Endothelial cell (in vitro differentiated cells): ENCODE measurements around the gene UVRAG. TPM values are rescaled to one million over a fixed set of nuclear protein-coding genes. Genes with fewer than 3 reads are reported as not detected.

Experiments
- DNase-seq: peaks from one replicate; pipeline ENCODE4 v3.0.0; 2021; ENCODE audit warnings: low spot score
- H3K27ac Mint-ChIP-seq: one replicate; pipeline ENCODE4 v1.8.0; 2021; ENCODE audit warnings: mixed read lengths, inconsistent platforms; ENCODE audit not compliant: unreplicated experiment
- H3K27me3 Mint-ChIP-seq: one replicate; pipeline ENCODE4 v1.8.0; 2021; ENCODE audit warnings: mild to moderate bottlenecking, moderate library complexity, mixed read lengths, inconsistent platforms; ENCODE audit not compliant: unreplicated experiment
- H3K36me3 Mint-ChIP-seq: one replicate; pipeline ENCODE4 v1.8.0; 2021; ENCODE audit warnings: mild to moderate bottlenecking, low read depth, mixed read lengths, inconsistent platforms; ENCODE audit not compliant: unreplicated experiment
- H3K4me1 Mint-ChIP-seq: one replicate; pipeline ENCODE4 v1.8.0; 2021; ENCODE audit warnings: mild to moderate bottlenecking, mixed read lengths, inconsistent platforms; ENCODE audit not compliant: unreplicated experiment
- H3K4me3 Mint-ChIP-seq: one replicate; pipeline ENCODE4 v1.8.0; 2021; ENCODE audit warnings: mild to moderate bottlenecking, mixed read lengths, inconsistent platforms; ENCODE audit not compliant: unreplicated experiment
- H3K9me3 Mint-ChIP-seq: one replicate; pipeline ENCODE4 v1.8.0; 2021; ENCODE audit warnings: mixed read lengths, inconsistent platforms; ENCODE audit not compliant: unreplicated experiment
- CTCF ChIP-seq: fragments of 200-600 bp; sonication (generic); IDR thresholded peaks from one replicate; pipeline ENCODE4 v1.5.0; 2021; ENCODE audit warnings: antibody characterized with exemption; ENCODE audit not compliant: unreplicated experiment
- total RNA-seq: library from RNA; stranded (reverse); fragmentation: NEBNext Ultra II Directional; extraction: Animal tissue kit (Norgen Biotek cat#: 25700); gene quantifications from one replicate; pipeline ENCODE4 v1.2.1, GENCODE V29; 2021; ENCODE audit not compliant: unreplicated experiment

Gene UVRAG
- total RNA-seq, 1 donor from 2014 or later: 25.0 TPM

DNA sequence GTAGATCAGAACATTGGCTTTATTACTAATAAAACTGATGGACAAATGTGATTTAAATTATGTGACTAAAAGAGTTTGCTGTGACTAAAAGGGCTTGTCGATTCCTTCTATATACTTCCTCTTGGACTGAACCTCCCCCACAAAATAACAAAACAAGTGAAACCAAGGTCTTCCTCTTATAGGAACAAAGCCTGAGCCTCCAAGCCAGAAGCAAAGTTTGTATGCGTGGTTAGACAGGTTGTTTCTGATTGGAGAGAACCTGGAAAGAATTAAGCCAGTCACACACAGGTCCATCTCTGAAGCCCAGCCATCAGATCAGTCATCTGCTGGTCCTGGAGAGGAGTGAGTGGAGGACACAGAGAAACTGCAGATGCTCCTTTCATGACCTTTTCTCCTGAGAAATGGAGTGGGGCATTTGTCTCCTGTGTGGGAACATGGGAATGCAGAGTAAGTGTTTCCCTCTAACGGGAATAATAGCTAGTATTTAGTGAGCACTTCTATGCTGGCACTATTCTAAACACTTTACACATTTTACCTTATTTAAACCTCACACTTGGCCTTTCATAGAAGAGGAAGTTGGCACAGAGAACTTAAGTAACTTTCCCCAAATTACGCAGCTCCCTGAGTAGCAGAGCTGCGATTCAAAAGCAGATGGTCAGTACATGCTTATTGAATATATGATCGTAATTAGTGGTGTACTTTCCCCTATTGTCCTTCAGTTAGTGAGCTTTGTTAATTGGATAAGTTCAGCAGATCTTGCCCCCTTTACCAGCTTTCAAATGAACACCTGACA is 77.1 kb downstream of the UVRAG start:
- no peak for TF ChIP-seq CTCF
- H3K9me3 Mint-ChIP-seq: no peaks in the 10 kb centered on the region
- peaks cover 12% of the 10 kb centered on the region for H3K4me1 Mint-ChIP-seq
- no peaks in the 10 kb centered on the region for H3K27me3 Mint-ChIP-seq
- no peak overlapping the region for H3K27ac Mint-ChIP-seq
- H3K4me3 Mint-ChIP-seq: no peak overlapping the region
- H3K36me3 Mint-ChIP-seq: peaks cover 5% of the 10 kb centered on the region
- DNase-seq: no peak

- peaks cover 12% of the 10 kb centered on the region for H3K4me1 Mint-ChIP-seq
- no peak for TF ChIP-seq CTCF
- H3K36me3 Mint-ChIP-seq: peaks cover 5% of the 10 kb centered on the region
- no peak overlapping the region for H3K4me3 Mint-ChIP-seq
- no peak overlapping the region for H3K27ac Mint-ChIP-seq
- H3K9me3 Mint-ChIP-seq: no peaks in the 10 kb centered on the region
- DNase-seq: no peak
- no peaks in the 10 kb centered on the region for H3K27me3 Mint-ChIP-seq
Observed at GRCh38 chr11:75893251-75893650, 78.2 kb downstream of the UVRAG start.

GRCh38 chr11:75894036-75894585 is 79.1 kb downstream of the UVRAG start:
- no peaks in the 10 kb centered on the region for H3K9me3 Mint-ChIP-seq
- TF ChIP-seq CTCF: no peak
- no peak overlapping the region for H3K4me3 Mint-ChIP-seq
- no peak for DNase-seq
- H3K4me1 Mint-ChIP-seq: peaks cover 8% of the 10 kb centered on the region
- H3K27ac Mint-ChIP-seq: no peak overlapping the region
- H3K36me3 Mint-ChIP-seq: peaks cover 5% of the 10 kb centered on the region
- H3K27me3 Mint-ChIP-seq: no peaks in the 10 kb centered on the region

DNA sequence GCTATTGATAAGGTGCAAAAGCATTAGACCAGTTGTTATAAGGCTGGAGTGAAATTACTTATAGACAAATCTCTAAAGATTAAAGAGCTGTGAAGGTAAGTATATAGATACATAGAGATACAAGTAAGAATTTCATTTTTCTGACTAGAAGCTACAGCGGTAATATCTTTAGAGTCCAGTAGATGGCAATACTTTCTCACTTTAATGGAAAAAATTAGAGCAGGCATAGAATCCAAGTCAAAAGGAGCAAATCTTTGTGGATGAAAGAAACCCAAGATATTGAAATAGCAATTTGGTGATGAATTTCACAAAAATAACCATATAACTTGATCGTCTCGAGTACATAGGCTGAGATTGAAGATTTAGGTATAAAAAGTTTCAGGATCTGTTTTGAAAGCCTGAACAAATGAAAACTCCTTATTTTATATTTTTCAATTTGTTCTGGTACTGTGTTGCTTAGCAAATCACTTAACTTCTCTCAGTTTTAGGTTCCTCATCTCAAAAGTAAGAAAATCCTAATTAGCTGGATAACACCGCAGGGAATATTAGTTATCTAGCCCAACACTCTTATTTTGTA is 81.9 kb downstream of the UVRAG start:
- H3K4me3 Mint-ChIP-seq: no peak overlapping the region
- no peak overlapping the region for H3K27ac Mint-ChIP-seq
- peak; percentile 82 for TF ChIP-seq CTCF
- H3K9me3 Mint-ChIP-seq: no peaks in the 10 kb centered on the region
- H3K27me3 Mint-ChIP-seq: peaks cover 2% of the 10 kb centered on the region
- DNase-seq: no peak
- H3K4me1 Mint-ChIP-seq: peaks cover 4% of the 10 kb centered on the region
- H3K36me3 Mint-ChIP-seq: peaks cover 5% of the 10 kb centered on the region

DNA sequence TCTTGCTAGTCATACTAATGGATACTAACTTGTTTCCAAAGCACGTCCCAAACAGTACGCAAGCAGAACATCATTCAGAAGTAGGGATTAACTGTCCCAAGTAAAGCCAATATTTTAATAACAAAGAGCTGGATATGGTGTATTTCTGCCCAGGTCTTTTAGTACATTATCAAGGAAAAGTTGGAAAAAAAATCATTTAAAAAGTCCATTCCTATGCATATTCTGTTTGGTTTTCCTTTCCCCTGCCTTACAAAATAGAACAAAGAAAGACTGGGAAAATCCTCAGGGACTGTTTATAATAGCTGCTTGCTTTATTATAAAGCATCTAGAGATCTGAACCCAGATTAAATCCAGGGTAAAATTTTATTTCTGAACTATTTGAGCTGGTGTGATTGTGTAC is 83.9 kb downstream of the UVRAG start:
- H3K27me3 Mint-ChIP-seq: peaks cover 2% of the 10 kb centered on the region
- no peak overlapping the region for H3K27ac Mint-ChIP-seq
- H3K4me3 Mint-ChIP-seq: no peak overlapping the region
- no peaks in the 10 kb centered on the region for H3K36me3 Mint-ChIP-seq
- H3K4me1 Mint-ChIP-seq: no peaks in the 10 kb centered on the region
- no peak for DNase-seq
- TF ChIP-seq CTCF: no peak
- no peaks in the 10 kb centered on the region for H3K9me3 Mint-ChIP-seq
